SK-N-SH (cell line): ENCODE measurements around the gene PTBP2. TPM values are rescaled to one million over a fixed set of nuclear protein-coding genes. Genes with fewer than 3 reads are reported as not detected.

Experiments used
- CTCF ChIA-PET: fragments of 300-600, 350-600 bp; formaldehyde crosslinking; extraction: SDS; loops from one replicate; lab custom pipeline; 2021; lab: Yijun Ruan, JAX
- POLR2A ChIA-PET: fragments of 350-600 bp; sonication (Branson Sonifier 250); formaldehyde crosslinking; extraction: SDS; loops from one replicate; lab custom pipeline; 2020; ENCODE audit warnings: antibody characterized with exemption, inconsistent platforms; lab: Yijun Ruan, JAX
- DNase-seq: peaks from one replicate; pipeline ENCODE4 v3.0.0; 2012
- H2AFZ ChIP-seq: fragments of 200-600 bp; sonication (generic); 2 replicates; pipeline ENCODE4 v1.8.1; 2016; ENCODE audit warnings: antibody characterized with exemption, mild to moderate bottlenecking, low read depth
- H3F3A ChIP-seq: fragments of 200-600 bp; sonication (generic); replicated peaks from 2 replicates; pipeline ENCODE3; 2016; ENCODE audit warnings: antibody characterized with exemption, mild to moderate bottlenecking; ENCODE audit not compliant: insufficient read depth
- H3K27ac ChIP-seq, 2 experiments: fragments of 200-500 bp in 1 of 2; fragments of 200-600 bp in 1 of 2; sonication (Bioruptor generic) in 1 of 2; sonication (generic), shearing (Covaris generic) in 1 of 2; 2 replicates each; pipeline versions ENCODE4 v1.5.1 to v1.6.1; 2014 to 2016; ENCODE audit warnings: low read depth in 2 of 2, inconsistent platforms in 1 of 2, low read length in 1 of 2, mild to moderate bottlenecking in 1 of 2, mixed read lengths in 1 of 2
- H3K27me3 ChIP-seq: fragments of 200-600 bp; sonication (generic), shearing (Covaris generic); 2 replicates; pipeline ENCODE4 v1.6.1; 2016; ENCODE audit warnings: mixed run types; ENCODE audit not compliant: insufficient read depth
- H3K36me3 ChIP-seq, 2 experiments: fragments of 200-500 bp in 1 of 2; fragments of 200-600 bp in 1 of 2; sonication (Bioruptor generic) in 1 of 2; sonication (generic) in 1 of 2; replicated peaks in 1 of 2; 2 replicates each; pipeline versions ENCODE3 to v1.5.1; 2014 to 2016; ENCODE audit warnings: low read length in 1 of 2, mild to moderate bottlenecking in 1 of 2; ENCODE audit not compliant: insufficient read depth in 2 of 2, control insufficient read depth in 1 of 2
- H3K4me1 ChIP-seq, 2 experiments: fragments of 200-500 bp in 1 of 2; fragments of 200-600 bp in 1 of 2; sonication (Bioruptor generic) in 1 of 2; sonication (generic), shearing (Covaris generic) in 1 of 2; 2 replicates each; pipeline versions ENCODE4 v1.5.1 to v1.6.1; 2014 to 2016; ENCODE audit warnings: low read depth in 1 of 2, low read length in 1 of 2, mixed run types in 1 of 2; ENCODE audit not compliant: insufficient read depth in 2 of 2, control insufficient read depth in 1 of 2
- H3K4me2 ChIP-seq: fragments of 200-600 bp; sonication (generic), shearing (Covaris generic); 2 replicates; pipeline ENCODE4 v1.6.1; 2017; ENCODE audit warnings: mixed run types
- H3K4me3 ChIP-seq, 2 experiments: fragments of 200-500 bp in 1 of 2; fragments of 200-600 bp in 1 of 2; sonication (Bioruptor generic) in 1 of 2; sonication (generic), shearing (Covaris generic) in 1 of 2; 2 replicates each; pipeline versions ENCODE4 v1.5.1 to v1.8.1; 2014 to 2016; ENCODE audit warnings: low read depth in 2 of 2, inconsistent platforms in 1 of 2, low read length in 1 of 2, mild to moderate bottlenecking in 1 of 2, mixed read lengths in 1 of 2, moderate library complexity in 1 of 2
- H3K79me2 ChIP-seq: fragments of 200-600 bp; sonication (generic); 2 replicates; pipeline ENCODE4 v1.8.1; 2017; ENCODE audit warnings: mild to moderate bottlenecking; ENCODE audit not compliant: insufficient read depth
- H3K9ac ChIP-seq: fragments of 200-600 bp; sonication (generic); 2 replicates; pipeline ENCODE4 v1.6.1; 2017; ENCODE audit warnings: mixed run types
- H3K9me2 ChIP-seq: fragments of 200-600 bp; sonication (generic); 2 replicates; pipeline ENCODE4 v1.6.1; 2017; ENCODE audit warnings: mixed run types
- H3K9me3 ChIP-seq: fragments of 200-600 bp; sonication (generic); 2 replicates; pipeline ENCODE4 v1.6.1; 2017; ENCODE audit warnings: mixed run types, mild to moderate bottlenecking, moderate library complexity
- H4K20me1 ChIP-seq: fragments of 200-600 bp; sonication (generic); 2 replicates; pipeline ENCODE4 v1.6.1; 2017; ENCODE audit warnings: mild to moderate bottlenecking, mixed run types; ENCODE audit not compliant: insufficient read depth
- CHD2 ChIP-seq: fragments of 150-350 bp; IDR thresholded peaks from 2 replicates; pipeline ENCODE4 v1.6.1; 2018; ENCODE audit warnings: low read length; ENCODE audit not compliant: partially characterized antibody
- CTCF ChIP-seq: fragments of 200-600 bp; sonication (generic); IDR thresholded peaks from 2 replicates; pipeline ENCODE4 v1.6.1; 2017; ENCODE audit warnings: antibody characterized with exemption, mild to moderate bottlenecking, moderate library complexity
- ELF1 ChIP-seq: IDR thresholded peaks from 2 replicates; pipeline ENCODE4 v1.4.0; 2012
- EZH2phosphoT487 ChIP-seq: fragments of 200-600 bp; sonication (generic); IDR thresholded peaks from 2 replicates; pipeline ENCODE4 v1.6.1; 2017; ENCODE audit warnings: low read depth, mixed run types, mild to moderate bottlenecking, antibody characterized with exemption, moderate library complexity, borderline replicate concordance
- FOSL2 ChIP-seq: IDR thresholded peaks from 2 replicates; pipeline ENCODE4 v1.4.0; 2012; ENCODE audit warnings: low read depth, mild to moderate bottlenecking, moderate library complexity, borderline replicate concordance
- FOXM1 ChIP-seq: IDR thresholded peaks from 2 replicates; pipeline ENCODE4 v1.4.0; 2012; ENCODE audit warnings: low read depth, mild to moderate bottlenecking
- GABPA ChIP-seq: IDR thresholded peaks from 2 replicates; pipeline ENCODE4 v1.4.0; 2012; ENCODE audit warnings: low read depth, mild to moderate bottlenecking
- GATA2 ChIP-seq: sonication (generic); formaldehyde crosslinking; IDR thresholded peaks from 2 replicates; pipeline ENCODE4 v1.5.0; 2020; ENCODE audit warnings: mild to moderate bottlenecking, missing genetic modification reagents
- IRF3 ChIP-seq: fragments of 150-350 bp; IDR thresholded peaks from 2 replicates; pipeline ENCODE4 v1.6.1; 2016; ENCODE audit warnings: mild to moderate bottlenecking, low read depth, low read length
- MEF2A ChIP-seq: IDR thresholded peaks from 2 replicates; pipeline ENCODE4 v1.4.0; 2012; ENCODE audit warnings: low read depth, borderline replicate concordance
- MXI1 ChIP-seq: IDR thresholded peaks from 2 replicates; pipeline ENCODE4 v1.6.1; 2012; ENCODE audit warnings: mild to moderate bottlenecking, low read depth, low read length, improper control_type of control experiment
- PBX3 ChIP-seq: IDR thresholded peaks from 2 replicates; pipeline ENCODE4; 2012
- POLR2AphosphoS5 ChIP-seq: IDR thresholded peaks from 2 replicates; pipeline ENCODE4 v1.6.1; 2012; ENCODE audit warnings: low read depth, low read length
- RCOR1 ChIP-seq: fragments of 150-350 bp; IDR thresholded peaks from 2 replicates; pipeline ENCODE4 v1.6.1; 2017; ENCODE audit warnings: antibody characterized with exemption, low read length
- REST ChIP-seq: IDR thresholded peaks from 2 replicates; pipeline ENCODE4 v1.6.1; 2012; ENCODE audit warnings: mild to moderate bottlenecking, low read depth, low read length, moderate library complexity
- SIN3A ChIP-seq: IDR thresholded peaks from 2 replicates; pipeline ENCODE4 v1.6.1; 2012; ENCODE audit warnings: low read depth, mild to moderate bottlenecking, low read length, moderate library complexity, borderline replicate concordance
- SMC3 ChIP-seq: IDR thresholded peaks from 2 replicates; pipeline ENCODE4 v1.6.1; 2012; ENCODE audit warnings: low read depth, low read length, improper control_type of control experiment
- TAF1 ChIP-seq: IDR thresholded peaks from 2 replicates; pipeline ENCODE4 v1.6.1; 2012; ENCODE audit warnings: low read depth, mild to moderate bottlenecking, low read length, moderate library complexity, borderline replicate concordance
- USF1 ChIP-seq: IDR thresholded peaks from 2 replicates; pipeline ENCODE4 v1.4.0; 2012; ENCODE audit warnings: low read depth, borderline replicate concordance
- YY1 ChIP-seq: IDR thresholded peaks from 2 replicates; pipeline ENCODE4 v1.4.0; 2012; ENCODE audit warnings: low read depth, mild to moderate bottlenecking
- WGBS: methylation state at CpG from one replicate; pipeline ENCODE4 v1.1.6; 2017; ENCODE audit warnings: low lambda C conversion rate; 5-methylcytosine and 5-hydroxymethylcytosine counted together
- polyA plus RNA-seq, 3 experiments: library from polyadenylated mRNA; depleted of rRNA; stranded (reverse); fragments of >200 nt; gene quantifications; 2 replicates each; pipeline ENCODE4 v1.2.3, GENCODE V29; 2012

Gene PTBP2
- polyA plus RNA-seq, 1 of the 3 experiments (the other 2 are of a cell fraction): 7.3 TPM

- TF ChIP-seq CTCF (no peak), YY1 (no peak), GATA2 (CRISPR knock-in tag) (no peak), FOSL2 (no peak), CHD2 (no peak), TAF1 (no peak), MEF2A (no peak), ELF1 (no peak), GABPA (no peak), POLR2AphosphoS5 (no peak), SIN3A (no peak)
Measured at GRCh38 chr1:96764469-96764868, 42.9 kb downstream of the PTBP2 start (continued).

GRCh38 chr1:96771847-96772246 lies 50.3 kb downstream of the PTBP2 start:
- no peak for DNase-seq
- H4K20me1 ChIP-seq: peaks cover 4% of the 10 kb centered on the region; the same call in 1 of the 2 replicates
- H3K27ac ChIP-seq: no peak overlapping the region
- no peak overlapping the region for H3K9ac ChIP-seq
- H3K4me2 ChIP-seq: no peak overlapping the region
- H3K9me3 ChIP-seq: no peaks in the 10 kb centered on the region; the same call in 1 of the 2 replicates
- no peaks in the 10 kb centered on the region for H3K9me2 ChIP-seq
- H3K79me2 ChIP-seq: peaks cover 53% of the 10 kb centered on the region
- H3K27me3 ChIP-seq: no peaks in the 10 kb centered on the region
- POLR2A ChIA-PET: no interaction called here
- WGBS: 100% methylated on average over 2 of the region's 2 CpGs
- no peak overlapping the region for H2AFZ ChIP-seq
- H3F3A ChIP-seq: peaks cover 2% of the 10 kb centered on the region
- H3K36me3 ChIP-seq: peaks cover 55 to 75% of the 10 kb centered on the region in 2 experiments
- CTCF ChIA-PET: interaction anchor here (0.7 kb wide), 1 partner anchor 1328 kb away, joined by 3 read pairs; no protein-coding TSS in a partner anchor
- peaks cover 0 to 2% of the 10 kb centered on the region in 2 experiments; a peak in 1 of 4 replicates for H3K4me1 ChIP-seq
- H3K4me3 ChIP-seq: no peak overlapping the region
- TF ChIP-seq CTCF (no peak), REST (no peak), USF1 (no peak), YY1 (no peak), PBX3 (no peak), POLR2AphosphoS5 (no peak), ELF1 (no peak), EZH2phosphoT487 (no peak), FOXM1 (no peak), GABPA (no peak), CHD2 (no peak), RCOR1 (no peak), SMC3 (no peak), MXI1 (no peak), FOSL2 (no peak), IRF3 (no peak)
